HG03571 (cell line): ENCODE results near the gene THAP9.
"Not testable (repeated sequence)": the region's sequence is repeated elsewhere in the genome, so short reads cannot be mapped to it uniquely, and the experiment has no call there.

Experiments
- ATAC-seq: cut with Tn5 transposase; IDR thresholded peaks from one replicate; pipeline ENCODE4 v1.9.1; 2021; ENCODE audit not compliant: unreplicated experiment

Gene THAP9

GRCh38 chr4:82900411-82901182 lies at the start of gene THAP9:
Gene THAP9, plus strand, starts transcription at chr4:82900735. Its CDS starts 68 bp downstream, at chr4:82900803.
- ATAC-seq: peak; percentile 89

GRCh38 chr4:82851318-82851717 lies 49.2 kb upstream of the THAP9 start:
- ATAC-seq: no peak

- no peak for ATAC-seq
Measured at GRCh38 chr4:82851885-82852750, 48.4 kb upstream of the THAP9 start.

GRCh38 chr4:82852751-82853285 lies 47.7 kb upstream of the THAP9 start:
- no peak for ATAC-seq

GRCh38 chr4:82860487-82860886 lies 40.0 kb upstream of the THAP9 start:
- not testable (repeated sequence) for ATAC-seq

- ATAC-seq: no peak
Measured at GRCh38 chr4:82861529-82861928, 39.0 kb upstream of the THAP9 start.

GRCh38 chr4:82864336-82864979 lies 36.1 kb upstream of the THAP9 start:
- ATAC-seq: no peak

GRCh38 chr4:82865592-82865991 lies 34.9 kb upstream of the THAP9 start:
- no peak for ATAC-seq

GRCh38 chr4:82866033-82866432 lies 34.5 kb upstream of the THAP9 start:
- not testable (repeated sequence) for ATAC-seq

GRCh38 chr4:82866706-82867385 lies 33.7 kb upstream of the THAP9 start:
- no peak for ATAC-seq

- ATAC-seq: no peak
Measured at GRCh38 chr4:82868572-82868971, 32.0 kb upstream of the THAP9 start.

GRCh38 chr4:82885410-82885809 lies 15.1 kb upstream of the THAP9 start:
- no peak for ATAC-seq

- no peak for ATAC-seq
Measured at GRCh38 chr4:82886147-82886942, 14.2 kb upstream of the THAP9 start.

- no peak for ATAC-seq
Measured at GRCh38 chr4:82889287-82889686, 11.2 kb upstream of the THAP9 start.

GRCh38 chr4:82890528-82890900 lies 10.0 kb upstream of the THAP9 start:
- ATAC-seq: no peak

- ATAC-seq: peak; percentile 92
Measured at GRCh38 chr4:82890901-82891706, 9.4 kb upstream of the THAP9 start, which contains the start of gene SEC31A. Gene SEC31A, minus strand, starts transcription at chr4:82891153. Its CDS starts 9,217 bp downstream, at chr4:82881936.

GRCh38 chr4:82891707-82892466 lies 8.6 kb upstream of the THAP9 start:
- no peak for ATAC-seq

- no peak for ATAC-seq
Measured at GRCh38 chr4:82892467-82892802, 8.1 kb upstream of the THAP9 start.
